GM18520 (cell line): ENCODE data around the gene DPM3.
A peak's percentile ranks its signal among the peaks of the same experiment; 100 is the strongest.
"Not testable (repeated sequence)": the region's sequence is repeated elsewhere in the genome, so short reads cannot be mapped to it uniquely, and the experiment has no call there.

Experiments used
- ATAC-seq: cut with Tn5 transposase; IDR thresholded peaks from one replicate; pipeline ENCODE4 v1.9.1; 2021; ENCODE audit not compliant: unreplicated experiment

DPM3 gene

GRCh38 chr1:155162631-155163030 is 22.3 kb upstream of the DPM3 start:
- ATAC-seq = not testable (repeated sequence)

- ATAC-seq = no peak
These were observed 19.8 kb upstream of the DPM3 start for GRCh38 chr1:155160128-155160527.

- ATAC-seq = no peak
These were observed 18.7 kb upstream of the DPM3 start for GRCh38 chr1:155158991-155159390.

- ATAC-seq = not testable (repeated sequence)
These were observed 15.8 kb upstream of the DPM3 start for GRCh38 chr1:155155996-155156643.

- no peak for ATAC-seq
These were observed 5.2 kb upstream of the DPM3 start for GRCh38 chr1:155145491-155145890.

- no peak for ATAC-seq
These were observed 1.4 kb upstream of the DPM3 start for GRCh38 chr1:155141749-155142148.

GRCh38 chr1:155140630-155140953 is 261 bp upstream of the DPM3 start:
- no peak for ATAC-seq

GRCh38 chr1:155137154-155137949 is 3.0 kb downstream of the DPM3 start:
- ATAC-seq = no peak

GRCh38 chr1:155136748-155137147 is 3.6 kb downstream of the DPM3 start:
- ATAC-seq = no peak

- ATAC-seq = peak; percentile 62
These were observed 4.8 kb downstream of the DPM3 start, which contains the start of gene SLC50A1 for GRCh38 chr1:155135415-155136028. Gene SLC50A1, plus strand, starts transcription at chr1:155135852. Its CDS starts 60 bp downstream, at chr1:155135912.

GRCh38 chr1:155134880-155135414 is 5.4 kb downstream of the DPM3 start:
- ATAC-seq = no peak

GRCh38 chr1:155134322-155134721 is 6.0 kb downstream of the DPM3 start:
- no peak for ATAC-seq

- no peak for ATAC-seq
These were observed 6.5 kb downstream of the DPM3 start for GRCh38 chr1:155133799-155134281.

GRCh38 chr1:155131856-155132255 is 8.5 kb downstream of the DPM3 start:
- ATAC-seq = no peak

- ATAC-seq = no peak
These were observed 9.0 kb downstream of the DPM3 start for GRCh38 chr1:155131285-155131684.

- ATAC-seq = no peak
These were observed 9.9 kb downstream of the DPM3 start for GRCh38 chr1:155130272-155131006.

GRCh38 chr1:155128755-155129473 is 11.4 kb downstream of the DPM3 start:
- ATAC-seq = no peak

- no peak for ATAC-seq
These were observed 12.2 kb downstream of the DPM3 start for GRCh38 chr1:155127967-155128754.

- no peak for ATAC-seq
These were observed 13.0 kb downstream of the DPM3 start, which contains the start of gene EFNA1 for GRCh38 chr1:155127105-155127966. Gene EFNA1, plus strand, starts transcription at chr1:155127876. Its CDS starts 102 bp downstream, at chr1:155127978.
